Trophoblast cell (in vitro differentiated cells and primary cell): ENCODE data around the gene GSAP.

ENCODE experiments used
- DNase-seq, 2 donors: peaks; one replicate each; pipeline ENCODE4 v3.0.0-alpha.2; 2016
- H2AFZ ChIP-seq: 2 replicates; pipeline ENCODE4 v1.6.1; 2013; ENCODE audit warnings: low read length, moderate library complexity, mild to moderate bottlenecking; ENCODE audit not compliant: insufficient read depth, poor library complexity
- H2AK5ac ChIP-seq: 2 replicates; pipeline ENCODE4 v1.6.1; 2013; ENCODE audit warnings: mild to moderate bottlenecking, low read length
- H2BK120ac ChIP-seq: 2 replicates; pipeline ENCODE4 v1.6.1; 2013; ENCODE audit warnings: low read length, mild to moderate bottlenecking, moderate library complexity; ENCODE audit not compliant: insufficient read depth, poor library complexity
- H2BK12ac ChIP-seq: 2 replicates; pipeline ENCODE4 v1.6.1; 2013; ENCODE audit warnings: mild to moderate bottlenecking, low read length, moderate library complexity
- H2BK5ac ChIP-seq: 2 replicates; pipeline ENCODE4 v1.6.1; 2013; ENCODE audit warnings: low read length, low read depth, moderate library complexity, mild to moderate bottlenecking; ENCODE audit not compliant: poor library complexity
- H3K14ac ChIP-seq: 2 replicates; pipeline ENCODE4 v1.6.1; 2013; ENCODE audit warnings: mild to moderate bottlenecking, low read length
- H3K18ac ChIP-seq: 2 replicates; pipeline ENCODE4 v1.6.1; 2013; ENCODE audit warnings: mild to moderate bottlenecking, low read length
- H3K23ac ChIP-seq: 2 replicates; pipeline ENCODE4 v1.6.1; 2013; ENCODE audit warnings: low read length
- H3K27ac ChIP-seq: 2 replicates; pipeline ENCODE4 v1.5.1; 2013; ENCODE audit warnings: low read depth, mild to moderate bottlenecking, inconsistent platforms, low read length, moderate library complexity
- H3K27me3 ChIP-seq: 2 replicates; pipeline ENCODE4 v1.6.1; 2013; ENCODE audit warnings: inconsistent platforms, mild to moderate bottlenecking, low read length, moderate library complexity; ENCODE audit not compliant: insufficient read depth
- H3K36me3 ChIP-seq, 2 experiments: 1 replicate in 1 of 2; 2 replicates in 1 of 2; pipeline ENCODE4 v1.6.1; 2013; ENCODE audit warnings: low read length in 2 of 2, mild to moderate bottlenecking in 2 of 2, moderate library complexity in 1 of 2; ENCODE audit not compliant: insufficient read depth in 2 of 2, control insufficient read depth in 1 of 2
- H3K4ac ChIP-seq: 2 replicates; pipeline ENCODE4 v1.6.1; 2013; ENCODE audit warnings: low read depth, mild to moderate bottlenecking, low read length, moderate library complexity
- H3K4me1 ChIP-seq, 2 experiments: 1 replicate in 1 of 2; 2 replicates in 1 of 2; pipeline ENCODE4 v1.6.1; 2013; ENCODE audit warnings: low read length in 2 of 2, mild to moderate bottlenecking in 2 of 2, moderate library complexity in 1 of 2; ENCODE audit not compliant: insufficient read depth in 2 of 2, control insufficient read depth in 1 of 2
- H3K4me2 ChIP-seq: 2 replicates; pipeline ENCODE4 v1.6.1; 2013; ENCODE audit warnings: inconsistent platforms, mild to moderate bottlenecking, low read length, moderate library complexity
- H3K4me3 ChIP-seq: 2 replicates; pipeline ENCODE4 v1.5.1; 2013; ENCODE audit warnings: mild to moderate bottlenecking, low read depth, low read length, inconsistent platforms
- H3K79me1 ChIP-seq: one replicate; pipeline ENCODE4 v1.6.1; 2013; ENCODE audit warnings: low read length
- H3K79me2 ChIP-seq: 2 replicates; pipeline ENCODE4 v1.6.1; 2013; ENCODE audit warnings: low read length, mild to moderate bottlenecking; ENCODE audit not compliant: control insufficient read depth, insufficient read depth, poor library complexity
- H3K9ac ChIP-seq: 2 replicates; pipeline ENCODE4 v1.6.1; 2013; ENCODE audit warnings: mild to moderate bottlenecking, low read length
- H3K9me3 ChIP-seq: 2 replicates; pipeline ENCODE4 v1.6.1; 2013; ENCODE audit warnings: low read depth, mild to moderate bottlenecking, control low read depth, inconsistent platforms, low read length; ENCODE audit not compliant: insufficient read depth
- H4K12ac ChIP-seq: 2 replicates; pipeline ENCODE4 v1.6.1; 2013; ENCODE audit warnings: low read depth, mild to moderate bottlenecking, low read length, moderate library complexity
- H4K8ac ChIP-seq: 2 replicates; pipeline ENCODE4 v1.6.1; 2013; ENCODE audit warnings: low read depth, mild to moderate bottlenecking, low read length, moderate library complexity
- H4K91ac ChIP-seq: one replicate; pipeline ENCODE4 v1.6.1; 2013; ENCODE audit warnings: low read depth, mild to moderate bottlenecking, low read length, moderate library complexity
- WGBS: extraction: QIAGEN DNeasy Blood & Tissue Kit; methylation state at CpG from one replicate; pipeline ENCODE4 v1.1.7; 2013; ENCODE audit warnings: missing lambda C conversion rate; ENCODE audit not compliant: insufficient read length, insufficient coverage; ENCODE audit errors: extremely low coverage; 5-methylcytosine and 5-hydroxymethylcytosine counted together

Gene GSAP

DNA sequence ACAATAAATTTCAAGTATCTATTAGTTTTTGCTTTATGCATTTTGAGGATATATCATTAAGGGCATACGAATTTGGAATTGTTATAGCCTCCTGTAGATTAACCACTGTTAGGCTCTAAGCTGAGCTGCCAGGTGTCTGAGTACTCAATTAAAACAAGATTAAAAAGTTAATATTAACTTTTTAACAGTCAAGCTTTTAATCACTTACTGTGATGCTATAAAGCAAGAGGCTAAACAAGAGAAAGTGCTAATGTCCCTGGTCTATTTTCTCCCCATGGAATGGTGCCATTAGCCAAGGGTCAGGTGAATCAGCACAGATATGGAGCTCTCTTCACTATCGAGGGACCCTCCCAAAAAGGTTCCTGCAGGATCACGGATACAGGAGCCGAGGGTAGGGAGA lies 9.7 kb downstream of the GSAP start:
- no peak overlapping the region for H2BK12ac ChIP-seq
- H3K4ac ChIP-seq = no peak overlapping the region
- no peaks in the 10 kb centered on the region for H3K79me2 ChIP-seq
- WGBS = no CpG with 5 or more reads among the region's 4 CpGs
- H3K9me3 ChIP-seq = no peaks in the 10 kb centered on the region
- H3K23ac ChIP-seq = no peak overlapping the region
- no peak overlapping the region for H2BK120ac ChIP-seq
- H3K4me1 ChIP-seq = no peaks in the 10 kb centered on the region
- H2AK5ac ChIP-seq = no peak overlapping the region
- no peak overlapping the region for H3K4me2 ChIP-seq
- no peak overlapping the region for H4K91ac ChIP-seq
- H3K4me3 ChIP-seq = no peak overlapping the region
- no peak for DNase-seq
- H3K36me3 ChIP-seq = no peaks in the 10 kb centered on the region
- H2AFZ ChIP-seq = no peak overlapping the region
- no peak overlapping the region for H3K14ac ChIP-seq
- no peak overlapping the region for H3K9ac ChIP-seq
- H3K18ac ChIP-seq = no peak overlapping the region
- H3K27ac ChIP-seq = no peak overlapping the region
- no peak overlapping the region for H4K8ac ChIP-seq
- H4K12ac ChIP-seq = no peak overlapping the region
- no peaks in the 10 kb centered on the region for H3K27me3 ChIP-seq
- H3K79me1 ChIP-seq = no peaks in the 10 kb centered on the region
- no peak overlapping the region for H2BK5ac ChIP-seq

DNA sequence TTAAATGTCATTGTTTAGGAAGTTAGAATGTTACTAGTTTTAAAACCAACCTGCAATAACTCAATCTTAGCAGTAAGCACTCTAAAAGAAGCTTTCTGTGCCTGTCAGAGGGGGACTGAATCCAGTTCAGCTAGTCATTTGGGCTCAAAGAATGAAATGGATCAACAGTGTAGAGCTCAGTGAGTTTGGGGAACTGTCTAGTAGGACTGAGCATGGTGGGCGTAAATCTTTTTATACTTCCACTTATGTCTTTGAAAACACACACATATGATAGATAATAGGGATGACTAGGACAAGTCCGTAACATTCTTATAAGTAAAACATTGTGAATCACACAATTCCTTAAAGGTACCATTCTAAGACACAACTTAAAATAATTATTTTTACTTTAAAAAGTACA lies 11.5 kb downstream of the GSAP start:
- H3K79me1 ChIP-seq = no peaks in the 10 kb centered on the region
- H3K4me1 ChIP-seq = no peaks in the 10 kb centered on the region
- H3K14ac ChIP-seq = no peak overlapping the region
- no peak overlapping the region for H2BK120ac ChIP-seq
- DNase-seq = no peak
- no peak overlapping the region for H2BK5ac ChIP-seq
- no peaks in the 10 kb centered on the region for H3K9me3 ChIP-seq
- H3K36me3 ChIP-seq = no peaks in the 10 kb centered on the region
- H3K79me2 ChIP-seq = no peaks in the 10 kb centered on the region
- no peak overlapping the region for H2BK12ac ChIP-seq
- H3K27me3 ChIP-seq = no peaks in the 10 kb centered on the region
- no peak overlapping the region for H3K27ac ChIP-seq
- H4K12ac ChIP-seq = no peak overlapping the region
- no peak overlapping the region for H4K91ac ChIP-seq
- no peak overlapping the region for H2AFZ ChIP-seq
- WGBS = no CpG with 5 or more reads among the region's 2 CpGs
- no peak overlapping the region for H3K4me2 ChIP-seq
- H3K9ac ChIP-seq = no peak overlapping the region
- no peak overlapping the region for H3K4me3 ChIP-seq
- H2AK5ac ChIP-seq = no peak overlapping the region
- H4K8ac ChIP-seq = no peak overlapping the region
- no peak overlapping the region for H3K18ac ChIP-seq
- H3K4ac ChIP-seq = no peak overlapping the region
- H3K23ac ChIP-seq = no peak overlapping the region

DNA sequence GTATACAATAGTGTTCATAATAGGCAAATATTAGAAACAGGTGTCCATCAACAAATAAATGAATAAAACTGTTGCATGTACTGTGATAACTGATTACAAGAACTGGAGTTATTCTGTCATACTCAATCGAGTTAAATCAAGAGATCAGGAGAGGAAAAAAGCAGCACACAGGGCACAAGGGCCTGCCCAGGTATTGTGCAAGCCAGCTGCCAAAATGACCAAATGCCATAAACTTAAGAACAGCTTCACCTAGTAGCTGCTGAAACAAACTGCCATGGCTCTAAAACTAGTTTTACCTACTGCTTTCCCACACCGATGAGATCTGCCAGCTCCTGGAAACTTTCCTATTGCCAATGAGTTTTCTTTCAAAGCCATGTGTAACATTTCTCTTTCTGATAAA lies 12.2 kb downstream of the GSAP start:
- Histone ChIP-seq H2AFZ (no peak overlapping the region), H2BK5ac (no peak overlapping the region), H2BK12ac (no peak overlapping the region), H2BK120ac (no peak overlapping the region), H3K18ac (no peak overlapping the region), H3K4me1 (no peaks in the 10 kb centered on the region), H3K9me3 (no peaks in the 10 kb centered on the region), H2AK5ac (no peak overlapping the region), H3K27ac (no peak overlapping the region), H3K4ac (no peak overlapping the region), H3K36me3 (no peaks in the 10 kb centered on the region), H4K8ac (no peak overlapping the region), H4K12ac (no peak overlapping the region), H3K79me1 (no peaks in the 10 kb centered on the region), H3K27me3 (no peaks in the 10 kb centered on the region), H3K14ac (no peak overlapping the region), H4K91ac (no peak overlapping the region), H3K4me3 (no peak overlapping the region), H3K9ac (no peak overlapping the region), H3K4me2 (no peak overlapping the region), H3K23ac (no peak overlapping the region), H3K79me2 (no peaks in the 10 kb centered on the region)
- no peak for DNase-seq
- no CpG with 5 or more reads among the region's 2 CpGs for WGBS

DNA sequence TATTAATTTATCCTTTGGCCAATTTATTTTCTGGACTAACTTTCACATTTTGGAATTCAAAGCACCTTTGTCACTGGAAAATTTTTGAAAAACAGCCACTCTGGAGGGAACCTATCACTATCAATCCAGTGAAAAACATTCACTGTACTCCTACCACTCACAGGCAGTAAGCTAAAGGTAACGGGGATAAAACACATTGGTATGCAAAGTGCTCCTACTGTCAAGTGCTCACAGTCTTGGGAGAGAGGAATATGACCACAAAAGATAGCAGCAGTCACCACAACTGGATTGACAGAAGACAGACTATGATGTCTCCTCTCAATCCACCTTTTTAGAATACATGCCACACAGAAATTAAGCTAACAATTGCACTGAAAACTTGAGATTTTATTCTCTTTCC lies 13.3 kb downstream of the GSAP start:
- H3K9ac ChIP-seq = no peak overlapping the region
- no peak overlapping the region for H2AFZ ChIP-seq
- H3K36me3 ChIP-seq = no peaks in the 10 kb centered on the region
- no peaks in the 10 kb centered on the region for H3K79me1 ChIP-seq
- H3K4ac ChIP-seq = no peak overlapping the region
- no peak overlapping the region for H3K14ac ChIP-seq
- H4K12ac ChIP-seq = no peak overlapping the region
- no peaks in the 10 kb centered on the region for H3K9me3 ChIP-seq
- H3K27ac ChIP-seq = no peak overlapping the region
- no peaks in the 10 kb centered on the region for H3K4me1 ChIP-seq
- no peak overlapping the region for H2BK12ac ChIP-seq
- no peak overlapping the region for H4K91ac ChIP-seq
- no peaks in the 10 kb centered on the region for H3K27me3 ChIP-seq
- H2BK120ac ChIP-seq = no peak overlapping the region
- WGBS = no CpG with 5 or more reads among the region's 1 CpG
- no peak overlapping the region for H3K23ac ChIP-seq
- no peak overlapping the region for H3K4me3 ChIP-seq
- no peak overlapping the region for H3K18ac ChIP-seq
- no peak for DNase-seq
- H2BK5ac ChIP-seq = no peak overlapping the region
- H2AK5ac ChIP-seq = no peak overlapping the region
- H3K79me2 ChIP-seq = no peaks in the 10 kb centered on the region
- no peak overlapping the region for H3K4me2 ChIP-seq
- H4K8ac ChIP-seq = no peak overlapping the region
